ENCODE data around the gene TMEM164.

DNA sequence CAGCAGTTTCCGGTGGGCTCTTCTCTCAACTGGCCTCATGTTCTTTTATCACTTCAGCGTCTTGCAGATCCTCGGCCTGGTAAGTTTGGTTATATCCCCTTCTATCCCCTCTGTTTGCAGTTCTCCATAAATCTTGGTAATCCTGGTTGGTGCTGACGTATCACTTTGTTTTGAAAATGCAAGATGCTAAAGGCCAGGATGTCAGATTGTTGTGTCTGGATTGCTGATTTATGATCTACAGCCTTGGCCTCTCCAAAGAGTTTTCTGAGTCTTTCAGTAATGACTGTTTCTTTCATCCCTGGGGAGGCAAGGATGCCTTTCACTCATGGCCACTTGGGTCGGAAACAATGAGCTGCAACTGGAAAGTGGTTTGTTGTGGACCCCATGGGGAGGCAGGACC, 168.5 kb downstream of the TMEM164 start:
- TF ChIP-seq EP300 (IDR thresholded peaks at IDR 0.05) (no peak), POLR2AphosphoS5 (IDR thresholded peaks at IDR 0.05) (no peak)
- TF ChIP-seq, protein P1, sequence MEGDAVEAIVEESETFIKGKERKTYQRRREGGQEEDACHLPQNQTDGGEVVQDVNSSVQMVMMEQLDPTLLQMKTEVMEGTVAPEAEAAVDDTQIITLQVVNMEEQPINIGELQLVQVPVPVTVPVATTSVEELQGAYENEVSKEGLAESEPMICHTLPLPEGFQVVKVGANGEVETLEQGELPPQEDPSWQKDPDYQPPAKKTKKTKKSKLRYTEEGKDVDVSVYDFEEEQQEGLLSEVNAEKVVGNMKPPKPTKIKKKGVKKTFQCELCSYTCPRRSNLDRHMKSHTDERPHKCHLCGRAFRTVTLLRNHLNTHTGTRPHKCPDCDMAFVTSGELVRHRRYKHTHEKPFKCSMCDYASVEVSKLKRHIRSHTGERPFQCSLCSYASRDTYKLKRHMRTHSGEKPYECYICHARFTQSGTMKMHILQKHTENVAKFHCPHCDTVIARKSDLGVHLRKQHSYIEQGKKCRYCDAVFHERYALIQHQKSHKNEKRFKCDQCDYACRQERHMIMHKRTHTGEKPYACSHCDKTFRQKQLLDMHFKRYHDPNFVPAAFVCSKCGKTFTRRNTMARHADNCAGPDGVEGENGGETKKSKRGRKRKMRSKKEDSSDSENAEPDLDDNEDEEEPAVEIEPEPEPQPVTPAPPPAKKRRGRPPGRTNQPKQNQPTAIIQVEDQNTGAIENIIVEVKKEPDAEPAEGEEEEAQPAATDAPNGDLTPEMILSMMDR (IDR thresholded peaks at IDR 0.05) = no peak
